Stomach smooth muscle (tissue), 2 donors: ENCODE data around the gene EIF1AD.
"Not testable (repeated sequence)": the region's sequence is repeated elsewhere in the genome, so short reads cannot be mapped to it uniquely, and the experiment has no call there.

Source experiments
- H3K27ac ChIP-seq: one replicate; pipeline ENCODE4 v1.7.0; 2013; ENCODE audit warnings: mild to moderate bottlenecking, low read length, inconsistent platforms
- H3K27me3 ChIP-seq, 2 donors: one replicate each; pipeline ENCODE4 v1.7.0; 2013; ENCODE audit warnings: low read length in 2 of 2; ENCODE audit not compliant: insufficient read depth in 2 of 2, control insufficient read depth in 1 of 2
- H3K36me3 ChIP-seq, 2 donors: one replicate each; pipeline ENCODE4 v1.7.0; 2013; ENCODE audit warnings: low read length in 2 of 2; ENCODE audit not compliant: control insufficient read depth in 2 of 2, insufficient read depth in 2 of 2
- H3K4me1 ChIP-seq: one replicate; pipeline ENCODE4 v1.7.0; 2013; ENCODE audit warnings: low read length; ENCODE audit not compliant: control insufficient read depth, insufficient read depth
- H3K4me3 ChIP-seq, 2 donors: one replicate each; pipeline ENCODE4 v1.7.0; 2013; ENCODE audit warnings: low read length in 2 of 2
- H3K9ac ChIP-seq, 2 donors: one replicate each; pipeline ENCODE4 v1.7.0; 2013; ENCODE audit warnings: low read length in 2 of 2, mild to moderate bottlenecking in 1 of 2
- H3K9me3 ChIP-seq, 2 donors: one replicate each; pipeline ENCODE4 v1.7.0; 2013; ENCODE audit warnings: low read length in 2 of 2; ENCODE audit not compliant: control insufficient read depth in 2 of 2
- donor health status: healthy.
- donor health status: Pancreatic carcinoma.

Gene EIF1AD

DNA sequence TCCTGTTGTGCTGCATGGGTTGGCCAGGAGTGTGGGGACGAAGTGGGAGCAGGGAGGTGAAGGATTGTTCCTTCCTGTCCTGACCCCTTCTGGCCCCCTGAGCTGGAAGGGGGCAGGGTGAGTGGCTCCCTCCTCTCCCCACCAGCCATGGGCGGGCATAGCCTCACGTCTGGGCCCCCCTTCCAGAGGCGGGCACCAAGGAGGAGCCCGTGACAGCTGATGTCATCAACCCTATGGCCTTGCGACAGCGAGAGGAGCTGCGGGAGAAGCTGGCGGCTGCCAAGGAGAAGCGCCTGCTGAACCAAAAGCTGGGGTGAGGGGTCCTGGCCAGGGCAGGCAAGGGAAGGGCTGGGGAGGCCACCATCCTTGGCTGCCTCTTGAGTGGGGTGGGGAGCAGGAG is 37.1 kb downstream of the EIF1AD start:
- Histone ChIP-seq H3K4me3 (no peak overlapping the region), H3K4me1 (peaks cover 30% of the 10 kb centered on the region), H3K36me3 (peaks cover 40 to 55% of the 10 kb centered on the region in 2 donors), H3K27ac (no peak overlapping the region), H3K9me3 (no peaks in the 10 kb centered on the region), H3K27me3 (no peaks in the 10 kb centered on the region), H3K9ac (no peak overlapping the region)

DNA sequence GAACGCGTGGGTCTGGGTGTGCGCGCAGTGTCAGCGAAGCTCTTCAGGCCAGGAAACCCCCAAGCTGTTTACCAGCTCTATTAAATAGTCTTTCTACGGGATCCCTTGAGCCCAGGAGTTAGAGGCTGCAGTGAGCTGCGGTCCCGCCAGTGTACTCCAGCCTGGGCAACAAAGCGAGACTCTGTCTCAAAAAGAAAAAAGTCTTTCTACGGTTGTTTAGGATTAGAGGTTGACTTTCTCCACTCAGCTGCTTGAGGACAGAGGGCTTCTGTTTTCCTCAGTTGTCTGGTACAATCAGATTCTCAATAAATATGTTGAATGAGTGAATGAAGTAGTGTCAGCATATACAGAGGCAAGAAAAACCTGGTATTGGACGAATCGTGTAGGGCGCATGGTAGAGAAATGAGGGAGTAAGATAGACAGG is 39.8 kb downstream of the EIF1AD start:
- H3K9ac ChIP-seq: peak overlapping the region; percentile 80 to 85
- H3K4me3 ChIP-seq: peak overlapping the region; percentile 80 to 91
- no peak overlapping the region for H3K27ac ChIP-seq

DNA sequence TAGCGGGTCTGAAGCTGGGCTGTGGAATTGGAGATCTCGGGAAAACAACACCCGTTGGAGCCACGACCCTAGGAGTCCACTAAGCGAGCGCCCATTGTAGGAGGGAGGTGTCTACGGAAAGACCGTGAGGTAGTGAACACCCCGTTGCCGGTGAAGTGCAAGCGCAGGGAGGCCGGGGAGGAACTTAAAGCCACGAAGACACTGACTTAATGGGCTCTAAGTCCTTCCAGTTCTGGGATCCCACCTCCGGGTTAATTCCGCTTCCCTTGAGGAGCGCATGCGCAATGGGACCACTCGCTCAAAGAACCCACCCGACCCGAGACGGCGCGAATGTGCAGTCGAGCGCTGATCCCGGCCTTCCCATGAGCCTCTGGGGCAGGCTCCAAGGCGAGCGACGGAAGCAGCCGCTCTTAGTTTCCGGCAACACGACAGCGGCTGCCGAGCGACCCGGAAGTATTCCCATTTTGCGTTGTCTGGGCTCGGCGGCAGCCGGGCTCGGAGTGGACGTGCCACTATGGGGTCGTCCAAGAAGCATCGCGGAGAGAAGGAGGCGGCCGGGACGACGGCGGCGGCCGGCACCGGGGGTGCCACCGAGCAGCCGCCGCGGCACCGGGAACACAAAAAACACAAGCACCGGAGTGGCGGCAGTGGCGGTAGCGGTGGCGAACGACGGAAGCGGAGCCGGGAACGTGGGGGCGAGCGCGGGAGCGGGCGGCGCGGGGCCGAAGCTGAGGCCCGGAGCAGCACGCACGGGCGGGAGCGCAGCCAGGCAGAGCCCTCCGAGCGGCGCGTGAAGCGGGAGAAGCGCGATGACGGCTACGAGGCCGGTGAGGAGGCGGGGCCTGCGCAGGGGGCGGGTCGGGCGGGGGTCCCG is 40.5 kb downstream of the EIF1AD start, which contains the start of gene SART1:
Gene SART1 (plus strand): TSS at position 468 of the 874 bp plus-strand sequence. CDS start 47 bp downstream, at position 515.
- H3K27ac ChIP-seq: peak within 1 kb of the TSS; percentile 96
- peaks cover 0 to 2% of the 10 kb centered on the region in 2 donors for H3K27me3 ChIP-seq
- peaks cover 30% of the 10 kb centered on the region for H3K4me1 ChIP-seq
- peak within 1 kb of the TSS; percentile 80 to 91 for H3K4me3 ChIP-seq
- no peaks in the 10 kb centered on the region for H3K9me3 ChIP-seq
- H3K36me3 ChIP-seq: peaks cover 17 to 29% of the 10 kb centered on the region in 2 donors
- peak within 1 kb of the TSS; percentile 85 to 98 for H3K9ac ChIP-seq

More for the DNA sequence above, 39.8 kb downstream of the EIF1AD start:
- Histone ChIP-seq H3K36me3 (peaks cover 23 to 35% of the 10 kb centered on the region in 2 donors), H3K4me1 (peaks cover 30% of the 10 kb centered on the region), H3K9me3 (no peaks in the 10 kb centered on the region), H3K27me3 (no peaks in the 10 kb centered on the region)

DNA sequence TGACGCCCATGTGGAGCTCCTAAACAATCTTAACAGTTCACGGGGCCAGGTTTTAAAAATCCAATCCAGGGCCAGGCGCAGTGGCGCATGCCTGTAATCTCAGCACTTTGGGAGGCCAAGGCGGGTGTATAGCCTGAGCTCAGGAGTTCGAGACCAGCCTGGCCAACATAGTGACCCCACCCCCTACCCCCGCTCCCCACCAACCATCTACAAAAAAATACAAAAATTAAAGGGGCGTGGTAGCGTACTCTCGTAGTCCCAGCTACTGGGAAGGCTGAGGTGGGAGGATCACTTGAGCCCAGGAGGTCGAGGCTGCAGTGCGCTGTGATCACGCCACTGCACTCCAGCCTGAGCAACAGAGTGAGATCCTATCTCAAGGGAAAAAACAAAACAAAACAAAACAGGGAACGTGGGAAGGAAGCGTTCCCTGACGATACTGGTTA is 41.1 kb downstream of the EIF1AD start:
- H3K27me3 ChIP-seq: peaks cover 0 to 2% of the 10 kb centered on the region in 2 donors
- H3K36me3 ChIP-seq: peaks cover 10 to 22% of the 10 kb centered on the region in 2 donors
- peaks cover 30% of the 10 kb centered on the region for H3K4me1 ChIP-seq
- peak overlapping the region; percentile 96 for H3K27ac ChIP-seq
- peak overlapping the region; percentile 80 to 91 for H3K4me3 ChIP-seq
- no peaks in the 10 kb centered on the region for H3K9me3 ChIP-seq
- H3K9ac ChIP-seq: peak overlapping the region; percentile 85 to 98

DNA sequence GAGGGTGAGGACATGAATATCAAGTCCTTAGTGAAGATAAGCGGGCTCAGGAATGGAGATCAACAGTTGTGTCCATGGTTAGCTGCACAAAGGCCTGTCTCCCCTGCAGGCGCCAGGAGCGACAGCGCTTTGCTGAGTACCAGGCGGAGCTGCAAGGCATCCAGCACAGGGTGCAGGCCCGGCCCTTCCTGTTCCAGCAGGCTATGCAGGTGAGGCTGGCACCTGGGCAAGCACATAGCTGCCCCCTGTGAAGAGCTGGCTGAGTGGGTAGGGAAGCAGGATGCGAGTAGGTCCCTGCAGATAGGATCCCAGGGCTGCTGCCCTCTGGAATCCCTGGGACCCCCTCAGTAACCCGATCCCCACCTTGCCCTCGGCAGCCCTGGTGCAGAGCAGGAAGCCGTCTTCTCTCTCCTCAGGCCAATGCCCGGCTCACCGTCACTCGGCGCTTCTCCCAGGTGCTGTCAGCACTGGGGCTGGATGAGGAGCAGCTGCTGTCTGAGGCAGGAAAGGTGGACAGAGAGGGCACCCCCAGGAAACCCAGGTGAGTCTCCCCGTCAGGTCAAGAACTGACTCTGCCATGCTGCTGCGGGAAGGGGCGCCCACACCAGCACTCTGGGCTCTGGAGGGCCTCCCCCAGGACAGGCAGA is 43.1 kb downstream of the EIF1AD start:
- peaks cover 0 to 3% of the 10 kb centered on the region in 2 donors for H3K36me3 ChIP-seq
- H3K27me3 ChIP-seq: peaks cover 2 to 8% of the 10 kb centered on the region in 2 donors
- H3K4me3 ChIP-seq: no peak overlapping the region
- no peak overlapping the region for H3K27ac ChIP-seq
- H3K9me3 ChIP-seq: no peaks in the 10 kb centered on the region
- H3K9ac ChIP-seq: no peak overlapping the region
- peaks cover 25% of the 10 kb centered on the region for H3K4me1 ChIP-seq

DNA sequence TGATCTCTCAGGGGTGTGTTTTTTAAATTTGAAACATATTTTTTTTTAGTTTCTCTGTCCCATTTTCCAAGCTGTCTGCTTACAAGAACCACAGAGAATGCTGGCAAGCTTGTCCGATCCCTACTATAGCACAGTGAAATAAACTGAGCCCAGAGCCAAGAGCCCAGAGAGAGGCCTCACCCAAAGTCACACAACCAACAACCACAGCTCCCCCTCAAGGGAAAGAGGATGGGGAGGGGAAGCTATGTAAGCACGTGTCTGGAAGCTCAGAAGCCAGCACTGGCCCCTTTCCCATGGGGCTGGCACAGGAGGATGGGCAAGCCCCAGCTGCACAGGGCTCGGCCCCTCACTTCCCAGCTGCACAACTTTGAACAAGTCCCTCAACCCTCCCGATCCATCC is 43.7 kb downstream of the EIF1AD start:
- H3K27ac ChIP-seq: no peak overlapping the region
- peaks cover 2 to 8% of the 10 kb centered on the region in 2 donors for H3K27me3 ChIP-seq
- no peak overlapping the region for H3K9ac ChIP-seq
- H3K9me3 ChIP-seq: no peaks in the 10 kb centered on the region
- H3K36me3 ChIP-seq: no peaks in the 10 kb centered on the region
- H3K4me3 ChIP-seq: no peak overlapping the region
- peaks cover 20% of the 10 kb centered on the region for H3K4me1 ChIP-seq

DNA sequence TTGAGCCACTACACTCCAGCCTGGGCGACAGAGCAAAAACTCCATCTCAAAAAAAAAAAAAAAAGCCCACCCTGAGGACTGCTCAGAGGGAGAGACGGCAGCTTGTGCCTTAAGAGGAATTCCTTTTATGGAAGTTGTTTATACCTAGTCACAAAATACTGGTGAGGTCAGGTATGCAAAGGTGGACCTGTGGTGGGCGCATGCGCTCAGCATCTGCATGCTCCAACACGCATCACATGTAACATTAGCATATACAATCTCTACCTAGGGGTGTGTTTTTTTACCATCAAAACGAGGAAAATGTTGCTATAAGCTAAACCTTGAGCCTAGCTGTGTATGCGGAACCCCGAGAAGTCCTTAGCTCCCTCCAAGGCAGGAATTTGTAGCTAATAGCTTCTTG is 47.2 kb downstream of the EIF1AD start:
- H3K9ac ChIP-seq: no peak overlapping the region
- H3K36me3 ChIP-seq: no peaks in the 10 kb centered on the region
- H3K4me1 ChIP-seq: no peaks in the 10 kb centered on the region
- H3K27me3 ChIP-seq: peaks cover 2 to 10% of the 10 kb centered on the region in 2 donors
- H3K27ac ChIP-seq: no peak overlapping the region
- H3K9me3 ChIP-seq: no peaks in the 10 kb centered on the region
- H3K4me3 ChIP-seq: no peak overlapping the region

DNA sequence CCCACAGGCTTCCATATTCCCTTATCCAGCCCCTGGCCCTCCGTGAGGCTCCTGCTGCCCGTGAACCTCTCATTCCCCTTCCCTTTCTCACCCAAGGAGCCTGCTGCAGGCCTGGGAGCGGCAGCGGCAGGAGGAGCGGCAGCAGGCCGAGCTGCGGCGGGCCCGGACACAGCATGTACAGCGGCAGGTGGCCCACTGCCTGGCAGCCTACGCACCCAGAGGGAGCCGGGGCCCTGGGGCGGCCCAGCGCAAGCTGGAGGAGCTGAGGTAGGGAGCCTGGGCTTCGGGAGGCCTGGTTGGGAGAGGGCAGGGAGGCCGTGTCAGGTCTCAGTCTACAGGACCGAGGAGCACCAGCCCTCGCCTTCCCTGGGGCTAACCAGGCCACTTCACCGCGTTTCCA is 48.5 kb downstream of the EIF1AD start:
- Histone ChIP-seq H3K9ac (no peak overlapping the region), H3K27ac (no peak overlapping the region), H3K36me3 (no peaks in the 10 kb centered on the region), H3K27me3 (peaks cover 2 to 10% of the 10 kb centered on the region in 2 donors), H3K4me3 (no peak overlapping the region), H3K4me1 (no peaks in the 10 kb centered on the region), H3K9me3 (no peaks in the 10 kb centered on the region)

DNA sequence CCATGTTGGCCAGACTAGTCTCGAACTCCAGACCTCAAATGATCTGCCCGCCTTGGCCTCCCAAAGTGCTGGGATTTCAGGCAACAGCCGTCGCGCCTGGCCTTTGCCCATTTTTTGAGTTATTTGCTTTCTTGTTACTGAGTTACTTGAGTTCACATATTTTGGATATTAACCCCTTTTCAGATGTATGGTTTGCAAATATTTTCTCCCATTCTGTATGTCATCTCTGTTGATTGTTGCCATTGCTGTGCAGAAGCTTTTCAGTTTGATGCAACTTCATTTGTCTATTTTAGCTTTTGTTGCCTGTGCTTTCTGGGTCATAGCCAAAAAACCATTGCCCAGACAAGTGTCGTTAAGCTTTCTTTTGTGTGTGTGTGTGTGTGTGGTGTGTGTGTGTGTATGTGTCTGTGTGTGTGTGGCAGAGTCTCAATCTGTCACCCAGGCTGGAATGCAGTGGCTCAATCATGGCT is 49.9 kb downstream of the EIF1AD start:
- Histone ChIP-seq H3K27me3 (peaks cover 5 to 10% of the 10 kb centered on the region in 2 donors), H3K4me3 (no peak overlapping the region), H3K4me1 (no peaks in the 10 kb centered on the region), H3K36me3 (no peaks in the 10 kb centered on the region), H3K9me3 (no peaks in the 10 kb centered on the region), H3K9ac (no peak overlapping the region), H3K27ac (no peak overlapping the region)

DNA sequence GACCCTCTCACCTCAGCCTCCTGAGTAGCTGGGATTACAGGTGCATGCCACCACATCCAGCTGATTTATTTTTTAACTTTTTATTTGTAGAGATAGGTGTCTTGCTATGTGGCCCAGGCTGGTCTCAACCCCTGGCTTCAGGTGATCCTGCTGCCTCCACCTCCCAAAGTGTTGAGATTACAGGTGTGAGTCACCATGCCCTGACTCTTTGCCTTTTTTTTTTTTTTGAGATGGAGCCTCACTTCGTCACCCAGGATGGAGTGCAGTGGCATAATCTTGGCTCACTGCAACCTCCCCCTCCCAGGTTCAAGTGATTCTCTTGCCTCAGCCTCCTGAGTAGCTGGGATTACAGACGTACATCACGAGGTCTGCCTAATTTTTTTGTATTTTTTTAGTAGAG is 50.3 kb downstream of the EIF1AD start:
- H3K4me1 ChIP-seq, H3K9ac ChIP-seq, H3K9me3 ChIP-seq, H3K27ac ChIP-seq, H3K27me3 ChIP-seq, H3K36me3 ChIP-seq, H3K4me3 ChIP-seq: not testable (repeated sequence)
